Kidney capillary endothelial cell (primary cell): Measurements from ENCODE around the gene MBD3.

Experiments used
- DNase-seq: peaks from one replicate; pipeline ENCODE4 v3.0.0-alpha.2; 2018; ENCODE audit warnings: low spot score

The MBD3 gene

GRCh38 chr19:1619094-1619439 lies 26.4 kb upstream of the MBD3 start:
- no peak for DNase-seq

GRCh38 chr19:1618157-1619093 lies 25.8 kb upstream of the MBD3 start:
- no peak for DNase-seq

- DNase-seq = no peak
These were observed 24.2 kb upstream of the MBD3 start for GRCh38 chr19:1616875-1617274.

GRCh38 chr19:1616396-1616795 lies 23.7 kb upstream of the MBD3 start:
- DNase-seq = no peak

GRCh38 chr19:1615156-1615765 lies 22.6 kb upstream of the MBD3 start:
- no peak for DNase-seq

GRCh38 chr19:1613808-1614570 lies 21.3 kb upstream of the MBD3 start:
- no peak for DNase-seq

- DNase-seq = no peak
These were observed 20.5 kb upstream of the MBD3 start for GRCh38 chr19:1613146-1613545.

GRCh38 chr19:1612114-1613086 lies 19.7 kb upstream of the MBD3 start:
- DNase-seq = no peak

- no peak for DNase-seq
These were observed 18.7 kb upstream of the MBD3 start for GRCh38 chr19:1611353-1611752.

- DNase-seq = no peak
These were observed 17.9 kb upstream of the MBD3 start for GRCh38 chr19:1610579-1610978.

DNA sequence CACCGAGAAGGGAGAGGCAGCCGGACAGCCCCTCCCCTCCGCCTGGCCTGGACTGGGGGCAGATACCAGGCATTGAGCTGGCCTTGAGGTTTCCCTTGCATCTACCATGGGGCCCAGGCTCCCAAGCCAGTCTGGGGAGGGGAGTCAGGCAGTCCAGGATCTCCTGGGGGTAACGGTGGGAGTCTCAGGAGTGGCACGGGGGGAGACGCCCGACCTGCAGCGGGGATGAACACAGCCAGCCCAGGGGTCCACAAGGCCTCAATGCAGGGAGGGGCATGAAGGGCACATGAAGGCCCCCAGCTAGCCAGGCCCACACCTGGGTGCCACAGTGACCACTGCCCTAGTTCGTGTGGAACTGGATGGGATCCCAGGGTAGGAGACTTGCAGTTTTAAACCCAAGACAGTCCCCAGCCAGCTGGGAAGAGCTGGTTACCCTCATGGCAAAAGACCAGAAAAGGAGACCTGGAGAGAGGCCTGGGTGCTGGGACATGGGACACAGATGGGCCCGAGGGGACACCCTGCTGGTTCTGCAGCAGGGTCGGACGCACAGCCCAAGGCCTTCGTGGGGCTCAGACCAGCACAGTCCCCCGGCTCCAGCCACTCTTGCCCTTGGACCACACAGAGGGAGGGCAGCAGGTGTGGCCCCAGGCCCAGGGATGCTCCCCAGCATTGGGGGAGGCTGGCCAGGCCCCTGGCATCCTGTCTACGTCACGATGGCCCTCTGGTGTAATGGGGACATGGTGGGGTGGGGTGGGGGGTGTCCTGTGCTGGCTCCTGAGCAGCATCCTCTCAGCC lies 17.2 kb upstream of the MBD3 start:
- DNase-seq = no peak

GRCh38 chr19:1609103-1609396 lies 16.4 kb upstream of the MBD3 start:
- DNase-seq = no peak

GRCh38 chr19:1608359-1609102 lies 15.9 kb upstream of the MBD3 start:
- no peak for DNase-seq

DNA sequence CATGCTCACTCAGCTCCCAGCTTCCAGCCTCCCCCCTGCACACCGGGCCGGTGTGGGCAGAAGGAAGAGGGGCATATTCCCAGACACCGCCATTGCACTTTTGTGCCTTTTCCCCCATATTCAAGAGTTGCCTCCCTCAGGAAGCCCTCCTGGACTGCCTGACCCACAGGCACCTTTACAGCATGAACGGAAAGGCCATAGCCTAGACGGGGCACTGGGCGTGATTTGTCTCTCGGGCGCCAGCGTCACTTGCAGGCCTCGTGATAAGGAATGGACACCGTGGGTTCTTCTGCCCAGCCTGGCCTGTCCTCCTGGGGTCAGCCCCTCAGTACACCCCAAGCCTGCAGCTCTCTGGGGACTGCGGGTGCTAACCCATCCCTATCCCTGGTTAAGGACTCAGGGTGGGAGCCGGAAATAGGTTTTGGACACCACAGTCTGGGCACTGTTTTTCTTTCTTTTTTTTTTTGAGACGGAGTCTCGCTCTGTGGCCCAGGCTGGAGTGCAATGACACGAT lies 13.5 kb upstream of the MBD3 start:
- no peak for DNase-seq

- peak; percentile 88 for DNase-seq
These were observed 12.8 kb upstream of the MBD3 start, which contains the start of gene UQCR11 for GRCh38 chr19:1605236-1606137. TSS of gene UQCR11 (minus strand) at chr19:1605462. CDS start at chr19:1605409, 53 bp downstream.

DNA sequence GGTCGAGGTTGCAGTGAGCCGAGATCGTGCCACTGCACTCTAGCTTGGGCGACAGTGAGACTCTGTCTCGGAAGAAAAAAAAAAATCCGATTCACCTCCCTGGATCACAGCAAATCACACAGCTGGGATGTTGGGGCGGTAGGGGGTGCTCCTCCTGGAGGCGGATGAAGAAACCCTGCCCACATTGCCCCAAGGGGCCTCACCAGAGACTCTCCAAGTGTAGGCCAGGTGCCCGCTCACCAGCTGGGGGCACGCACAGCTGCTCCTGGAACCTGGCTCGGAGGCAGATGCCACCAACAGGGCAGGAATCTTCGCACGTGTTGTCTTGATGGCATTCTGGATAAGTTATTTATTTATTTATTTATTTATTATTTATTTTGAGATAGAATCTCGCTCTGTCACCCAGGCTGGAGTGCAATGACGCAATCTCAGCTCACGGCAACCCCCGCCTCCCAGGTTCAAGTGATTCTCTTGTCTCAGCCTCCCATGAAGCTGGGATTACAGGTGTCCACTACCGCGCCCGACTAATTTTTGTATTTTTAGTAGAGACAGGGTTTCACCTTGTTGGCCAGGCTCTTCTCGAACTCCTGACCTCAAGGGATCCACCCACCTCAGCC lies 9.5 kb upstream of the MBD3 start:
- DNase-seq = no peak

DNA sequence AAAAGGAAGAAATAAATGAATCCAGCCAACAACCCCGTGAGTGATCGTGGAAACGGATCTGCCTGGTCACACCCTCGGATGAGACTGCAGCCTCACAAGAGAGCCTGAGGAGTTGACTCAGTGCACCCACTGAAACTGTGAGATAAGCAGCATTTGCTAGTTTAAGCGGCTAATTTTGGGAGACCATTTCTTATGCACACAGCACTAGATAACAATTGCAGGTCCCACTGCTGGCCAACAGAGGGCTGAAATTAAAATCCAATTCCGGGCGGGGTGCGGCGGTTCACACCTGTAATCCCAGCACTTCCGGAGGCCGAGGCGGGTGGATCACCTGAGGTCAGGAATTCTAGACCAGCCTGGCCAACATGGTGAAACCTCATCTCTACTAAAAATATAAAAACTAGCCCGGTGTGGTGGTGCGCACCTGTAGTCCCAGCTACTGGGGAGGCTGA lies 9.0 kb upstream of the MBD3 start:
- no peak for DNase-seq

DNA sequence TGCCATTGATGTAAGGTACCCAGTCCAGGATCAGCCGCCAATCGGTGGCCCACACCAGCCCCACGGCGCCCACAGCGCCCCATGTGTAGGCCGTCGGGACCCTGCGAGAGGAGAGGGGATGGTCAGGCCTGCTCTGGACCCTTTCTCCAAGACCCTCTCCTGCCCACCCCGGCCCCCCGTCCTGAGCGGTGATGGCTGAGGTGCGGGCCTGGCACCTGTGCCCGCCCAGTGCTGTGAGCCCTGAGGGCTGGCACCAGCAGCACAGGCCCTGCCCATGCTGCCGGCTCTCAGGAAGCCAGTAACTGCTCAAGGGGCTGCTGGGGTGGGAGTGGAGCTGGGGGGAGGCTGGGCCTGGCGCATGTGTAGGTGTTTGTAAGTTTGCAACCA lies 6.8 kb upstream of the MBD3 start:
- DNase-seq = no peak
